Measurements from ENCODE around the gene UBA1.

DNA sequence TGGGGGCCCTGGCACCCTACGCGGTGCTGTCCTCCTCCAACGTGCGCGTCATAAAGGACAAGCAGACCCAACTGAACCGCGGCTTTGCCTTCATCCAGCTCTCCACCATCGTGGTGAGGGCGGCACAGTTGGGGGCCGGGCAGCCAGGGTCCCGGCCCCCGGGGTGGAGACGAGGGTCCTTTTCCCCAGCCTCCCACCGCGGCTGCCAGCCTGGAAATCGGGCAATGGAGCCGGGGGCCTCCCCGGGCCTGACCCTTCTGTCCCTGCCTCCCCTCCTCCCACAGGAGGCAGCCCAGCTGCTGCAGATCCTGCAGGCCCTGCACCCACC is 13.7 kb upstream of the UBA1 start:
- TF ChIP-seq, protein P1, sequence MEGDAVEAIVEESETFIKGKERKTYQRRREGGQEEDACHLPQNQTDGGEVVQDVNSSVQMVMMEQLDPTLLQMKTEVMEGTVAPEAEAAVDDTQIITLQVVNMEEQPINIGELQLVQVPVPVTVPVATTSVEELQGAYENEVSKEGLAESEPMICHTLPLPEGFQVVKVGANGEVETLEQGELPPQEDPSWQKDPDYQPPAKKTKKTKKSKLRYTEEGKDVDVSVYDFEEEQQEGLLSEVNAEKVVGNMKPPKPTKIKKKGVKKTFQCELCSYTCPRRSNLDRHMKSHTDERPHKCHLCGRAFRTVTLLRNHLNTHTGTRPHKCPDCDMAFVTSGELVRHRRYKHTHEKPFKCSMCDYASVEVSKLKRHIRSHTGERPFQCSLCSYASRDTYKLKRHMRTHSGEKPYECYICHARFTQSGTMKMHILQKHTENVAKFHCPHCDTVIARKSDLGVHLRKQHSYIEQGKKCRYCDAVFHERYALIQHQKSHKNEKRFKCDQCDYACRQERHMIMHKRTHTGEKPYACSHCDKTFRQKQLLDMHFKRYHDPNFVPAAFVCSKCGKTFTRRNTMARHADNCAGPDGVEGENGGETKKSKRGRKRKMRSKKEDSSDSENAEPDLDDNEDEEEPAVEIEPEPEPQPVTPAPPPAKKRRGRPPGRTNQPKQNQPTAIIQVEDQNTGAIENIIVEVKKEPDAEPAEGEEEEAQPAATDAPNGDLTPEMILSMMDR (IDR thresholded peaks at IDR 0.05): no peak
- TF ChIP-seq POLR2A (IDR thresholded peaks at IDR 0.05) (no peak), EP300 (IDR thresholded peaks at IDR 0.05) (no peak)
